NCI-H146 treated with DMSO at 0.1 percent for 48 hours (cell line): ENCODE results near the gene SERPINB11.
"Not testable (repeated sequence)": the region's sequence is repeated elsewhere in the genome, so short reads cannot be mapped to it uniquely, and the experiment has no call there.

Source experiments
- DNase-seq: peaks from one replicate; lab custom pipeline; 2025; ENCODE audit not compliant: unreplicated experiment; lab: John Stamatoyannopoulos, UW

SERPINB11 gene

DNA sequence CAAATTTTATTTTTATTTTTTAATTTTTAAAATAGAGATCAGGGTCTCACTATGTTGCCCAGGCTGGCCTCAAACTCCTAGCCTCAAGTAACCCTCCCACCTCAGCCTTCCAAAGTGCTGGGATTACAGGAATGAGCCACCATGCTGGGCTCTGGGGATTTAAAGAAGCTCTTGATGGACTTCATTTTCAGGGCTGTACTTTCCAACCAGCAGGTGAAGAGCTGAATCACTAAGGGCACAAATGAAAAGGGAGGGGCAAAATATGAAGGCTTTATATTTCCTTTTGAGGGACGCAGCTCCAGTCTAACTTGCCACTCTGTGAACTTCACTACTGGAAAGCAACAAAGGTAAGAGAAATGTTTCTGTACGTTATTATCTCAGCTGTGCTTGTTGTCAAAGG, at the start of gene SERPINB11:
SERPINB11 (plus strand) TSS at position 301 of the 400 bp plus-strand sequence. CDS start 7,234 bp downstream, outside the sequence.
- no peak for DNase-seq

GRCh38 chr18:63658920-63659319, 43.8 kb upstream of the SERPINB11 start:
- not testable (repeated sequence) for DNase-seq

DNA sequence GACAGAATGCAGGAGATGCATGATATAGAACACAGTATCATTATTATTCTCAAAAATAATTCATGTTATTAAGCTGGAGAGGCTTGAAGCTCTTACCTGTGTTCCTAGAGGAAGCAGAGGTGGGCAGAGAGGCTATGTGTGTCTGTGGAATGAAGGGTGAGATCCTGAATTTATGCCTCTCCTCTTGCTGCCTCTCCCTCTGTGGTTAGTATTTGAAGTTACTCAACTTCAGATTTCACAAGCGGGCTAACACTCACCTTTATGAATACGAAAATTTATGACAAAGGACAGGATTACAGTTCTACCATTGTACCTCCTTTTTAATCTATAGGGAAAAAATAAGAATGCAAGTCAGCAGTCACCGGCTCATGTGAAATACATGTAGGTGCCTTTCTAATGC, 41.0 kb upstream of the SERPINB11 start, which contains the start of gene SERPINB3:
SERPINB3 (minus strand) TSS at position 144 of the 400 bp plus-strand sequence. CDS start 677 bp downstream, outside the sequence.
- not testable (repeated sequence) for DNase-seq

- DNase-seq: no peak
These were observed 38.2 kb upstream of the SERPINB11 start for GRCh38 chr18:63664571-63664970.

DNA sequence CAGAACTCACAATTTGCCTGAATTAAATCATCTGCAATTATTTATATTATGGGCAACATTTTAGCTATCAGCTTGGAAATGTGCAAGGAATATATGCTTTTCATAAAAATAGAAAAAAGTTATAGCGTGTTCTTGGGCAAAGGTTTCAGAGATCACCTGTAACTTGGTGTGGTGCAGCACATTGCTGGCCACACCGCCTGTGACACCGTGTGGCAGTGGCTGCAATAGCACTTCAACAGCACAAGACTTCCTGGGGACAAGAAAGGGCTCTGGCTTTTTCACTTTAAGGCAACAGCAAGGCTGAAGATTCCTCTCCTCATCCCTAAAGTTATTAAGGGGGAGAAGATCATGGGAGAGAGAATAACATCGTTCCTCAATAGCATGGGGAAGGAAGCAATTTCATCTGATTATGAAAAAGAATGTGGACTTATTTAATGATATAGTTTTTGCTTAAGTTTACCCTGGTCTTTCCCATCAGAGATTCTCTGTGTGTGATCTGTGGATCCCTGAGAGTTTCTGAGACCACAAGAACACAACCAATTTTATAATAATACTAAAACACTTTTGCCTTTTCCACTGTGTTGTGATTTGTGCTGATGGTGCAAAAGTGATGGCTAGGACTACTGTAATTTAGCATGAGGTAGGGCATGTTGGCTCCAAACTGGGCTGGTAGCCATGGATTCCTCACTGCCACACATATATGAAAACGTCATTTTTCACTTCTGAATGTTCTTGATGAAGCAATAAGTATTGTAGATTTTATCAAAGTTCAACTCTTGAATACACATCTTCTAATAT, 26.0 kb upstream of the SERPINB11 start:
- DNase-seq: no peak

DNA sequence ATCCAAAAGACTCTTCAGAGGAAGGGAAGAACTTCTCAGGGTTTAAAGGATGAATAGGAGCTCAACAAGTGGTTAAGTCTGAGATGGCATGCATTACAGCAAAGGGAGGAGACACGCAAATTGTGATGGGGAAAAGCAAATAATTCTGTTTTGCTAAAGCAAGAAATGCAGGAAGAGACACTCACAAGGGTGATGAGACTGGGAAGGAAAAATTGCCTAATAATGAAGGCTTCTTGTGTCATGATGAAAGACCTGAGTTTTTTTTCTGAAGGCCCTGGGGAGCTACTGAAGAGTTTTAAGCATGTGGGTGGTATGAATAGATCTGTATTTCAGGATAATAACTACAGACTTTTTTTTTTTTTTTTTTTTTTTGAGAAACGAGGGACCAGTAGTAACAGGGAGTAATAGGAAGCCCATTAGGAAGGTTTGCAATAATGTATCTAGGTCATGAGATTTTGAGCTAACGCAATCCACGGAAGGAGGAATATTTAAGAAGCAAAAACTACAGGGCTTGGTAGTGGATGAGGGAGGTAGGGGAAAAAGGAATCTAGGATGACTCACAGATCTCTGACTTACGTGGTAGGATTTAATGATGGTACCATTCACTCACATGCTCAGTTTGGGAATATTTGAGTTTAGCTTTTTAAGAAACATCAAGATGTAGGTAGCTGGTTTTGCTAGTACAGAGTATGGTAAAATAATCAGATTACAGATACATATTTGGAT, 25.1 kb upstream of the SERPINB11 start:
- DNase-seq: no peak

GRCh38 chr18:63679820-63680606, 22.7 kb upstream of the SERPINB11 start:
- no peak for DNase-seq

DNA sequence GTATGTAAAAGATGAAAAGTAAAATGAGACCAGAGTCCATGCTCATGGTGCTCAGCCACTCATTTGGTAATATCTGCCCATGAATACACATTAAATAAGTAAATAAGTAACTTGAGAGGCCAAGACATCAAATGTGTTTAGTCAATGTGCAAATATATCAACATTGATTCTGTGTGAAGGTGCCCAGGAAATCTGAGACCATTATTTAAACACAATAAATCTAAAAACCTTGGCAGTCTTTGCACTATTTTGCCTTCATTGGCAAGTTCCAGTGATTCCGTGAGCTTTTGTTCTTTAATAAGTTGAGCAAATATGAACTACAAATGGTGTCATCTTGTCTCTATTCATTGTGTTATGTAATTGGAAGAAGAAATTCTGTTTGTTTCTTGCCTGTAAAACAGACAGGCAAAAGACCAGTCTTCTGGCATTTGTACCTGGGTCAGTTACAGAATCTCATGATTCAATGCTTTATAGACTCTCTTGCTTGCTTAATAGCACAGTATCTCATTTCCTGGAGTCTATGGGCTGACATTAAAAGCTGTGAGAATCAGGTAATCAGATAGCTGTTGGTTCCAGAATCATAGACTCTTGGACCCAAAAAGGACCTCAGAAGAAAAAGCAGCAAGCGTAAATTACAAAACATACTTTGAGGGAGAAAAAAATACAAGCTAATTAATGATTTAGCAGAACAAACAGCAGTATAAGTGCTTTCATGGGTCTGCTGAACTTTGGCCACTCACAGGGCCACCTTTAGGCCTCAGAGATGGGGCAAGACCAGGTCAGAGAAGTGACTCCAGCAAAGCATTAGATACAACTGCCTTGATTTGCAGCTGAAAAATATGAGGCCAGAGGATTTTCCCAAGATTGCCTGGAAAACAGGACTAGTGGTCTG, 21.1 kb upstream of the SERPINB11 start:
- DNase-seq: no peak

GRCh38 chr18:63683152-63683551, 19.6 kb upstream of the SERPINB11 start:
- DNase-seq: no peak

DNA sequence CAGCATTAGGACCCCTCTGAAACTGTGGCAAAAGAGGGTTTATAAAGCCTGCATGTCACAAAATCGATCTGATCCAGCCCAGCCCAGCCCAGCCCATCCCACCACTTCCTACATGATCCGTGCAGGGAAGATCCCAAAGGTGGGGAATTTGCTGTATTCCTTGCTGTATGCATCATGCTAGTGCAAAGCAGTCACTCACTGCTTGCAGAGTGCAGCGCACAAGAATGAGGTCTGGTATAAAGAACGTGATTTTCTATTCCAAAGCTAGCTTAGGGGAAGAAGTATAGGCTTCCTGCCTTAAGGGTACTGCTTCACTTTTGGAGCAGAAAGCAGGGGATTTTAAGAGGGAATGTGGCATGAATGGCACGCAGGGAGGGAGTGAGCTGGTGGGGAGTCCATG, 18.9 kb upstream of the SERPINB11 start:
- DNase-seq: no peak

- DNase-seq: no peak
These were observed 18.0 kb upstream of the SERPINB11 start for GRCh38 chr18:63684718-63685117.

DNA sequence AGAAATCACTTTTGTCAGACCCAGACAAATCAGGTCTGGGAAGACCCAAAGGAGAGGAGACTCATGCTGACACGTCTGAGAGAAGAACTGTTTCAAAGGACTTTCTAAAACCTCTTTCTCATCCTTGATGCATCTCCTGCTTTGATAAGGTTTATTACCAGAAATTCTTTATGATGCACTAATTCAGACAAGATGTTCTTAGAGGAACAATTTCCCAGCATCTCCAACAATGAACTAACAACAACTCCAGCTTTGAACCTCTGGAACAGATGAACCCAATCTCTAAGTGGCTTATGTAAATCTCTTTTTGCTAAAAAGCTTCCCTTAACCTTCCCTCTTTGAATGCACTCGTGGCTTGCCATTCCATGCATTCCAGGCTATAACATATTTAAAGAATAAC, 15.9 kb upstream of the SERPINB11 start:
- no peak for DNase-seq

GRCh38 chr18:63689064-63689463, 13.7 kb upstream of the SERPINB11 start:
- DNase-seq: no peak

- DNase-seq: no peak
These were observed 5.6 kb upstream of the SERPINB11 start for GRCh38 chr18:63697097-63697660.

GRCh38 chr18:63700501-63700900, 2.3 kb upstream of the SERPINB11 start:
- no peak for DNase-seq

GRCh38 chr18:63701952-63702351, 808 bp upstream of the SERPINB11 start:
- no peak for DNase-seq

- DNase-seq: no peak
These were observed 2.6 kb downstream of the SERPINB11 start for GRCh38 chr18:63705401-63705800.

- DNase-seq: no peak
These were observed 5.1 kb downstream of the SERPINB11 start for GRCh38 chr18:63707816-63708215.

GRCh38 chr18:63708650-63709049, 5.9 kb downstream of the SERPINB11 start:
- no peak for DNase-seq
